GM23248 (cell line): ENCODE results near the gene ARFGEF3. TPM values are rescaled to one million over a fixed set of nuclear protein-coding genes. Genes with fewer than 3 reads are reported as not detected.
A peak's percentile ranks its signal among the peaks of the same experiment; 100 is the strongest.

Source experiments
- DNase-seq: peaks from one replicate; pipeline ENCODE4 v3.0.0-alpha.2; 2015
- H2AFZ ChIP-seq: fragments of 200-600 bp; sonication (generic); 2 replicates; pipeline ENCODE4 v1.6.1; 2016; ENCODE audit warnings: antibody characterized with exemption
- H3F3A ChIP-seq: fragments of 200-600 bp; sonication (generic); 2 replicates; pipeline ENCODE4 v1.6.1; 2016; ENCODE audit warnings: mild to moderate bottlenecking, antibody characterized with exemption, mixed run types; ENCODE audit not compliant: insufficient read depth
- H3K27ac ChIP-seq: fragments of 200-600 bp; sonication (generic); 2 replicates; pipeline ENCODE4 v1.5.1; 2016; ENCODE audit warnings: mild to moderate bottlenecking
- H3K27me3 ChIP-seq: fragments of 200-600 bp; sonication (generic); replicated peaks from 2 replicates; pipeline ENCODE4 v1.6.1; 2016; ENCODE audit warnings: mild to moderate bottlenecking; ENCODE audit not compliant: insufficient read depth
- H3K36me3 ChIP-seq: fragments of 200-600 bp; sonication (generic); 2 replicates; pipeline ENCODE4 v1.6.1; 2016; ENCODE audit warnings: low read depth, mild to moderate bottlenecking
- H3K4me1 ChIP-seq: fragments of 200-600 bp; sonication (generic); 2 replicates; pipeline ENCODE4 v1.6.1; 2016; ENCODE audit warnings: mild to moderate bottlenecking; ENCODE audit not compliant: insufficient read depth
- H3K4me2 ChIP-seq: fragments of 200-600 bp; sonication (generic); one replicate; pipeline ENCODE4 v1.6.1; 2016; ENCODE audit warnings: mild to moderate bottlenecking; ENCODE audit not compliant: unreplicated experiment
- H3K4me3 ChIP-seq: fragments of 200-600 bp; sonication (generic); 2 replicates; pipeline ENCODE4 v1.5.1; 2016; ENCODE audit warnings: mild to moderate bottlenecking
- H3K79me2 ChIP-seq: fragments of 200-600 bp; sonication (generic); 2 replicates; pipeline ENCODE4 v1.6.1; 2016; ENCODE audit warnings: mild to moderate bottlenecking; ENCODE audit not compliant: insufficient read depth
- H3K9ac ChIP-seq: fragments of 200-600 bp; sonication (generic); 2 replicates; pipeline ENCODE4 v1.6.1; 2016; ENCODE audit warnings: mild to moderate bottlenecking
- H3K9me2 ChIP-seq: fragments of 200-600 bp; sonication (generic); 2 replicates; pipeline ENCODE4 v1.6.1; 2016; ENCODE audit warnings: mixed run types, mild to moderate bottlenecking, moderate library complexity; ENCODE audit not compliant: insufficient read depth
- H3K9me3 ChIP-seq: fragments of 200-600 bp; sonication (generic); one replicate; pipeline ENCODE4 v1.6.1; 2017; ENCODE audit warnings: low read depth
- H4K20me1 ChIP-seq: fragments of 200-600 bp; sonication (generic); 2 replicates; pipeline ENCODE4 v1.6.0; 2016; ENCODE audit not compliant: insufficient read depth
- EZH2 ChIP-seq: fragments of 200-600 bp; sonication (generic); IDR thresholded peaks from 2 replicates; pipeline ENCODE4 v1.6.1; 2018; ENCODE audit warnings: antibody characterized with exemption, mild to moderate bottlenecking; ENCODE audit not compliant: insufficient read depth, poor library complexity, severe bottlenecking
- EZH2phosphoT487 ChIP-seq: fragments of 200-600 bp; sonication (generic); IDR thresholded peaks from 2 replicates; pipeline ENCODE4 v1.6.1; 2018; ENCODE audit warnings: antibody characterized with exemption, moderate library complexity, mild to moderate bottlenecking, low read depth; ENCODE audit not compliant: insufficient read depth
- WGBS, 2 experiments: methylation state at CpG; one replicate each; pipeline ENCODE4 v1.1.6; 2015 to 2017; ENCODE audit warnings: low lambda C conversion rate in 2 of 2, low coverage in 1 of 2; ENCODE audit errors: missing lambda C conversion rate in 2 of 2; 5-methylcytosine and 5-hydroxymethylcytosine counted together
- in situ Hi-C: fragments of 300-500 bp; cut with MboI; formaldehyde crosslinking; loops from 2 replicates; pipeline ENCODE4 v1.15.0; 2020
- polyA plus RNA-seq: library from polyadenylated mRNA; unstranded; fragments of >200 nt; fragmentation: Nextera tagmentation; extraction: Ambion mirVana; gene quantifications from 2 replicates; pipeline ENCODE4 v1.2.1, GENCODE V29; 2016
- total RNA-seq: library from RNA; depleted of rRNA; stranded (reverse); fragments of >200 nt; shearing (Covaris generic); gene quantifications from 2 replicates; pipeline ENCODE4 v1.2.3, GENCODE V29; 2014

ARFGEF3 gene
- total and polyA plus RNA-seq, 2 experiments from 2014 or later: 0.06 to 0.11 TPM

DNA sequence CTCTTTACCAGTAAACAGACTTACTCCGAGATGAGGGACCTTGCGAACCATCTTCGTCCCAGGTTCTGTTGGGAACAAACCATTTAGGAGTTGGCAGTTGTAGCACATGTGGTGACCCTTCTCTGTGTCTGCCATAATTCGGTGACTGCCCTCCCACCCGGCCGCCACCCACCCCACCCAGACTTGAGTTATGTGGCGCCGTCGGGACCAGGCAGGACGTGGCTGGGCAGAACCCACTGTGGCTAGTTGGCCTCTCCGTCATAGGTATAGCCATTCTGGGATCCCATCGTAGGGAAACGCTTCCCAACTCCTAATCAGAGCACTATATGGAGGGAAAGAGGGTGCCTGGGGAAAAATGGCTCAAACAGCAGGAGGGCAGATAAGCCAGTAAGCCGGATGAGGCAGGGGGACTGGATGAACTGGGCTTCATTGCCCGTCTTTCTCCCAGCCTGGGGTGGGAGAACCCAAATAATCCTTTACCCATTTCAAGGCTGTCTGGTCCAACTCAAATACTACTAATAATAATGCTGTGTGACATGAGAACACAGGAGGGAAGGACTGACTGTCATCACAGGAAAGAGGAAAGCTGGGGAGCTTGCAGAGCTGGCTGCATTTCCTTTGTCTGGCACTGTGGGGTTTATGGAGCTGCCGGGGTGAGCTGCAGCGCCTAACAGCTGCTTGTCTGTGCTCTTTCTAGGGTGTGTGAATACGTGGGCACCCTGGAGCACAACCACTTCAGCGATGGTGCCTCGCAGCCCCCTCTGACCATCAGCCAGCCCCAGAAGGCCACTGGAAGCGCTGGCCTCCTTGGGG lies 129.5 kb downstream of the ARFGEF3 start:
- WGBS, 2 experiments: 77 to 79% methylated on average over 20 to 21 of the region's 21 CpGs
- Histone ChIP-seq H3K79me2 (no peaks in the 10 kb centered on the region), H3K9me3 (no peaks in the 10 kb centered on the region), H3K27me3 (no peaks in the 10 kb centered on the region), H3K9me2 (no peaks in the 10 kb centered on the region), H3K27ac (no peak overlapping the region), H3K4me2 (no peak overlapping the region), H4K20me1 (no peaks in the 10 kb centered on the region), H3K9ac (no peak overlapping the region), H3K36me3 (no peaks in the 10 kb centered on the region), H3F3A (peaks cover 28% of the 10 kb centered on the region), H3K4me1 (peaks cover 44% of the 10 kb centered on the region), H2AFZ (no peak overlapping the region), H3K4me3 (no peak overlapping the region)
- DNase-seq: peak; percentile 12
- TF ChIP-seq EZH2 (no peak), EZH2phosphoT487 (no peak)
- in situ Hi-C loops: no loop called here

DNA sequence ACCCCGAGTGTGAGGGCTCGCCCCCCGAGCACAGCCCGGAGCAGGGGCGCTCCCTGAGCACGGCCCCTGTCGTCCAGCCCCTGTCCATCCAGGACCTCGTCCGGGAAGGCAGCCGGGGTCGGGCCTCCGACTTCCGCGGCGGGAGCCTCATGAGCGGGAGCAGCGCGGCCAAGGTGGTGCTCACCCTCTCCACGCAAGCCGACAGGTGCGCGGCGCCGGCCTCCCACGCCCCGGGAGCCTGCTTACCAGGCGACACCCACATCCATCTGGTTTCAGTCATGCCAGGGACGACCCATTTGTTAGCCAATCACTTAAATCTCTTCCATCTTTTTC lies 130.1 kb downstream of the ARFGEF3 start:
- H3K9me3 ChIP-seq: no peaks in the 10 kb centered on the region
- H3K36me3 ChIP-seq: no peaks in the 10 kb centered on the region
- TF ChIP-seq EZH2 (no peak), EZH2phosphoT487 (no peak)
- no peaks in the 10 kb centered on the region for H3K79me2 ChIP-seq
- H3K27ac ChIP-seq: no peak overlapping the region
- no peaks in the 10 kb centered on the region for H4K20me1 ChIP-seq
- in situ Hi-C loops: no loop called here
- DNase-seq: no peak
- peaks cover 44% of the 10 kb centered on the region for H3K4me1 ChIP-seq
- H3F3A ChIP-seq: peaks cover 28% of the 10 kb centered on the region
- no peaks in the 10 kb centered on the region for H3K27me3 ChIP-seq
- no peak overlapping the region for H2AFZ ChIP-seq
- H3K4me2 ChIP-seq: no peak overlapping the region
- H3K4me3 ChIP-seq: no peak overlapping the region
- H3K9me2 ChIP-seq: no peaks in the 10 kb centered on the region
- no peak overlapping the region for H3K9ac ChIP-seq
- 88 to 90% methylated on average over 27 to 28 of the region's 28 CpGs for WGBS, 2 experiments

DNA sequence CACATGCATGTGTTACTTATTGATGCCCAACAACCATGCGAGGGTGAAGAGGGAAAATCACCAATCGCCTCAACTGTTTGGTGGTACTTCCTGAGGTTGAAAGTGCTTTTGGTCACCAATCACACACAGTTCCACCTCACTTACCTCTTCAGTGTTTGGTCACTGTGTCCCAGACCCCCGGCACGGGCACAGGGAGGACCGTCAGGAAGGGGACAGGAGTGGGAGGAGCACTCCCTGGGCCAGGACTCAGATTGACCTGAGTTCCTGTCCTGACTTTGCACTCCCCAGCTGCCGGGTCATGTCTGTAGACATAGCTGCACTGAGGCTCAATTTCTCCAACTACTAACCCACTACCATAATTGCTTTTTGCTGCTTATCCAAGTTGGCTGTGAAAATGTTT lies 130.7 kb downstream of the ARFGEF3 start:
- DNase-seq: no peak
- Histone ChIP-seq H3K9ac (no peak overlapping the region), H4K20me1 (no peaks in the 10 kb centered on the region), H3K27ac (no peak overlapping the region), H3K4me1 (peaks cover 40% of the 10 kb centered on the region), H3K36me3 (no peaks in the 10 kb centered on the region), H3K4me2 (no peak overlapping the region), H2AFZ (no peak overlapping the region), H3K9me3 (no peaks in the 10 kb centered on the region), H3K9me2 (no peaks in the 10 kb centered on the region), H3K27me3 (no peaks in the 10 kb centered on the region), H3F3A (peaks cover 26% of the 10 kb centered on the region), H3K79me2 (no peaks in the 10 kb centered on the region), H3K4me3 (no peak overlapping the region)
- in situ Hi-C loops: no loop called here
- TF ChIP-seq EZH2 (no peak), EZH2phosphoT487 (no peak)
- 93% methylated on average over 6 of the region's 6 CpGs for WGBS, 2 experiments

DNA sequence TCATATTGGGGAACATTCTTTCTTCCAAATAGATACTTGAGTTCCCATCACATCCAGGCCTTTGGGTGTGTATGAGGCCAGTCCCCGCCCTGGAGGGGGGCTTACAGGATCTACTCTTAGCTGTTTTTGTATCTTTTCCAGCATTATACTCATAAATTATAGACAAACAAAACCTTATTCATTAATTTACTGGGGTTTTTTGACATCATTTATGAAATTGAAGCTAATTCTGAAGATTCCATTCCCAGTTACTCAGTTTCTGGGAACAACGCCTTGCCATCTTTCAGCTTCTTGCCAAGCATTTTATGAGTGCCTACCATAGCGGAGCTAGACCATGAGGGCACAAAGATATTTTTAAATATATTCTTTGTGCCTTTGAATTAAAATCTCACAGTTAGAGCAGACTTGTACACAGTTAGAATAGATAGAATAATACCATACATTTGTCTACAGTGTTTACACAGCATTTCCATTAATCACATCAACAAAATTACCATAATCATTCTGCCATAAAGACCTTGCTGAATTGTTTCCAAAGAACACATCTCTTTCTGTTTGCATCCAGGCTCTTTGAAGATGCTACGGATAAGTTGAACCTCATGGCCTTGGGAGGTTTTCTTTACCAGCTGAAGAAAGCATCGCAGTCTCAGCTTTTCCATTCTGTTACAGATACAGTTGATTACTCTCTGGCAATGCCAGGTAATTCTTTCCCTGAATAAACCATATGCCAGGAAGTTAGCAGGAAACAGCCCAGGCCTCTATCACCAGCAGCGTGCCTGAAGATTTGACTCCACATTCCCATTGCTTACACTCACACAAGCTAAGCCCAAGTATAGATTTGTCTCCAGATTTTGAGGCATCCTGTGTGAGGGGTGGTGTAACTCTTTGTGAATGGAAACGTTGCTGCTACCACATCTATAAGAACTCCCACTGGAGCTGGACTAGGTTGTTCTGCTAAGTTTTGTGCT lies 132.0 kb downstream of the ARFGEF3 start:
- Histone ChIP-seq H3K9me3 (no peaks in the 10 kb centered on the region), H3F3A (peaks cover 16% of the 10 kb centered on the region), H3K9me2 (no peaks in the 10 kb centered on the region), H3K4me2 (peak overlapping the region; percentile 20), H3K36me3 (no peaks in the 10 kb centered on the region), H3K9ac (no peak overlapping the region), H2AFZ (peak overlapping the region; percentile 12; the same call in 1 of the 2 replicates), H3K4me1 (peaks cover 34% of the 10 kb centered on the region), H3K4me3 (no peak overlapping the region), H3K27me3 (no peaks in the 10 kb centered on the region), H3K79me2 (no peaks in the 10 kb centered on the region), H3K27ac (peak overlapping the region; percentile 40), H4K20me1 (no peaks in the 10 kb centered on the region)
- WGBS, 2 experiments: 54 to 63% methylated on average over 7 of the region's 7 CpGs
- DNase-seq: peak; percentile 54
- TF ChIP-seq EZH2 (no peak), EZH2phosphoT487 (no peak)
- in situ Hi-C loops: no loop called here
